Ishikawa (cell line): ENCODE results near the gene TFAP2A.

ENCODE experiments used
- CEBPB ChIP-seq: IDR thresholded peaks from 2 replicates; pipeline ENCODE4 v1.6.1; 2012
- CREB1 ChIP-seq: IDR thresholded peaks from 2 replicates; pipeline ENCODE4 v1.6.1; 2012; ENCODE audit warnings: low read depth
- EGR1 ChIP-seq: IDR thresholded peaks from 2 replicates; pipeline ENCODE4 v1.6.1; 2012
- EP300 ChIP-seq: IDR thresholded peaks from 2 replicates; pipeline ENCODE4 v1.6.1; 2012; ENCODE audit warnings: borderline replicate concordance
- FOXM1 ChIP-seq: IDR thresholded peaks from 2 replicates; pipeline ENCODE4 v1.6.1; 2012; ENCODE audit warnings: low read depth, borderline replicate concordance
- NFIC ChIP-seq: IDR thresholded peaks from 2 replicates; pipeline ENCODE4 v1.6.1; 2012
- RAD21 ChIP-seq: IDR thresholded peaks from 2 replicates; pipeline ENCODE4 v1.6.1; 2012; ENCODE audit warnings: low read depth
- TAF1 ChIP-seq: IDR thresholded peaks from 2 replicates; pipeline ENCODE4 v1.6.1; 2012; ENCODE audit warnings: low read depth, mild to moderate bottlenecking
- TCF12 ChIP-seq: IDR thresholded peaks from 2 replicates; pipeline ENCODE4 v1.6.1; 2012; ENCODE audit warnings: low read depth
- TEAD4 ChIP-seq: IDR thresholded peaks from 2 replicates; pipeline ENCODE4 v1.6.1; 2012
- YY1 ChIP-seq: IDR thresholded peaks from 2 replicates; pipeline ENCODE4 v1.6.1; 2012; ENCODE audit warnings: low read depth
- ZBTB7A ChIP-seq: IDR thresholded peaks from 2 replicates; pipeline ENCODE4 v1.6.1; 2012; ENCODE audit warnings: low read depth
- TF ChIP-seq, protein P1 (sequence below): IDR thresholded peaks from 2 replicates; pipeline ENCODE4 v1.6.1; 2012
- TF ChIP-seq, protein P2 (sequence below): IDR thresholded peaks from 2 replicates; pipeline ENCODE4 v1.6.1; 2012; ENCODE audit warnings: low read depth, mild to moderate bottlenecking
- TF ChIP-seq, protein P3 (sequence below): IDR thresholded peaks from 2 replicates; pipeline ENCODE4 v1.6.1; 2012

Gene TFAP2A

GRCh38 chr6:10453596-10453995, 38.7 kb upstream of the TFAP2A start:
- TF ChIP-seq EGR1 (no peak), RAD21 (no peak), TCF12 (no peak), CEBPB (no peak), CREB1 (no peak), ZBTB7A (no peak), TAF1 (no peak), EP300 (no peak), TEAD4 (no peak), NFIC (no peak), FOXM1 (no peak), YY1 (no peak)
- TF ChIP-seq, protein P1, sequence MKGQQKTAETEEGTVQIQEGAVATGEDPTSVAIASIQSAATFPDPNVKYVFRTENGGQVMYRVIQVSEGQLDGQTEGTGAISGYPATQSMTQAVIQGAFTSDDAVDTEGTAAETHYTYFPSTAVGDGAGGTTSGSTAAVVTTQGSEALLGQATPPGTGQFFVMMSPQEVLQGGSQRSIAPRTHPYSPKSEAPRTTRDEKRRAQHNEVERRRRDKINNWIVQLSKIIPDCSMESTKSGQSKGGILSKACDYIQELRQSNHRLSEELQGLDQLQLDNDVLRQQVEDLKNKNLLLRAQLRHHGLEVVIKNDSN: no peak
- TF ChIP-seq, protein P2, sequence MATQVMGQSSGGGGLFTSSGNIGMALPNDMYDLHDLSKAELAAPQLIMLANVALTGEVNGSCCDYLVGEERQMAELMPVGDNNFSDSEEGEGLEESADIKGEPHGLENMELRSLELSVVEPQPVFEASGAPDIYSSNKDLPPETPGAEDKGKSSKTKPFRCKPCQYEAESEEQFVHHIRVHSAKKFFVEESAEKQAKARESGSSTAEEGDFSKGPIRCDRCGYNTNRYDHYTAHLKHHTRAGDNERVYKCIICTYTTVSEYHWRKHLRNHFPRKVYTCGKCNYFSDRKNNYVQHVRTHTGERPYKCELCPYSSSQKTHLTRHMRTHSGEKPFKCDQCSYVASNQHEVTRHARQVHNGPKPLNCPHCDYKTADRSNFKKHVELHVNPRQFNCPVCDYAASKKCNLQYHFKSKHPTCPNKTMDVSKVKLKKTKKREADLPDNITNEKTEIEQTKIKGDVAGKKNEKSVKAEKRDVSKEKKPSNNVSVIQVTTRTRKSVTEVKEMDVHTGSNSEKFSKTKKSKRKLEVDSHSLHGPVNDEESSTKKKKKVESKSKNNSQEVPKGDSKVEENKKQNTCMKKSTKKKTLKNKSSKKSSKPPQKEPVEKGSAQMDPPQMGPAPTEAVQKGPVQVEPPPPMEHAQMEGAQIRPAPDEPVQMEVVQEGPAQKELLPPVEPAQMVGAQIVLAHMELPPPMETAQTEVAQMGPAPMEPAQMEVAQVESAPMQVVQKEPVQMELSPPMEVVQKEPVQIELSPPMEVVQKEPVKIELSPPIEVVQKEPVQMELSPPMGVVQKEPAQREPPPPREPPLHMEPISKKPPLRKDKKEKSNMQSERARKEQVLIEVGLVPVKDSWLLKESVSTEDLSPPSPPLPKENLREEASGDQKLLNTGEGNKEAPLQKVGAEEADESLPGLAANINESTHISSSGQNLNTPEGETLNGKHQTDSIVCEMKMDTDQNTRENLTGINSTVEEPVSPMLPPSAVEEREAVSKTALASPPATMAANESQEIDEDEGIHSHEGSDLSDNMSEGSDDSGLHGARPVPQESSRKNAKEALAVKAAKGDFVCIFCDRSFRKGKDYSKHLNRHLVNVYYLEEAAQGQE: no peak
- TF ChIP-seq, protein P3, sequence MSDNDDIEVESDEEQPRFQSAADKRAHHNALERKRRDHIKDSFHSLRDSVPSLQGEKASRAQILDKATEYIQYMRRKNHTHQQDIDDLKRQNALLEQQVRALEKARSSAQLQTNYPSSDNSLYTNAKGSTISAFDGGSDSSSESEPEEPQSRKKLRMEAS: no peak

- TF ChIP-seq, protein P1: 0 out of 2 replicates have a peak, but pooled peaks have one; percentile 19
- TF ChIP-seq YY1 (no peak), NFIC (peak; percentile 60; the same call in 1 of the 2 replicates), TEAD4 (peak; percentile 95), CEBPB (peak; percentile 88), TCF12 (peak; percentile 58; the same call in 1 of the 2 replicates), CREB1 (no peak), EP300 (peak; percentile 52; the same call in 1 of the 2 replicates), FOXM1 (no peak), ZBTB7A (peak; percentile 5; the same call in 1 of the 2 replicates), EGR1 (peak; percentile 92)
- TF ChIP-seq, protein P3: peak; percentile 84
These were observed 37.1 kb upstream of the TFAP2A start for GRCh38 chr6:10451828-10452509.

- TF ChIP-seq FOXM1 (no peak), EGR1 (no peak), ZBTB7A (peak; percentile 12; the same call in 1 of the 2 replicates)
These were observed 36.5 kb upstream of the TFAP2A start for GRCh38 chr6:10451394-10451793.

GRCh38 chr6:10449751-10450150, 34.9 kb upstream of the TFAP2A start:
- TF ChIP-seq RAD21 (no peak), TAF1 (no peak), EGR1 (no peak), EP300 (no peak), TEAD4 (no peak), YY1 (no peak)
- TF ChIP-seq, protein P2: no peak

DNA sequence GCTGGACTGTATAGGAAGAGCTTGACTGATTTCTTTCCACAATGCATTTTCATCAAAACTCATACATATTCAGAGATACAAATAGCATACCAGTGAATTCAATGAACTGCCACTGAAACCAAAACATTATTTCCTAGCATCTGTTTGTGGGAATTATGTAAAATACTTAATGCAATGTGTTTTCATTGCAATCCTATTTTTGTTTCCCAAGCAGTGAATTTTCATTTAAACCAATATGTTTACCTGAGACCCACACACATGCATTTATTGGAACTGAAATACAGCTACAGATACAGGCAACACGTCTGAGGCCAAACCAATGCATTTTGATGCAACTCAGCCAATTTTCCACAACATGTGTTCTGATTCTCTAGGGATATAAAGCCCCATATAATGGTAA, 33.2 kb upstream of the TFAP2A start:
- TF ChIP-seq, protein P2: no peak
- TF ChIP-seq TAF1: no peak
- TF ChIP-seq TEAD4: no peak
- TF ChIP-seq EGR1: no peak
- TF ChIP-seq CEBPB: no peak
- TF ChIP-seq TCF12: no peak
- no peak for TF ChIP-seq ZBTB7A
- no peak for TF ChIP-seq EP300
- TF ChIP-seq YY1: no peak
- no peak for TF ChIP-seq FOXM1
- TF ChIP-seq RAD21: no peak
- TF ChIP-seq NFIC: no peak
- TF ChIP-seq, protein P1: no peak
- TF ChIP-seq, protein P3: no peak
- TF ChIP-seq CREB1: no peak
